H9 (cell line): ENCODE results near the gene FHOD3. TPM values are rescaled to one million over a fixed set of nuclear protein-coding genes. Genes with fewer than 3 reads are reported as not detected.

Source experiments
- DNase-seq: peaks from one replicate; pipeline ENCODE4 v3.0.0-alpha.2; 2017
- H2AFZ ChIP-seq: one replicate; pipeline ENCODE4 v1.6.1; 2013; ENCODE audit warnings: mild to moderate bottlenecking, low read length, control low read depth, moderate library complexity
- H2AK5ac ChIP-seq: 2 replicates; pipeline ENCODE4 v1.6.1; 2013; ENCODE audit warnings: low read length, control low read depth, mixed read lengths; ENCODE audit not compliant: insufficient read length
- H2BK120ac ChIP-seq: one replicate; pipeline ENCODE4 v1.6.1; 2013; ENCODE audit warnings: low read depth, mild to moderate bottlenecking, low read length, control low read depth, inconsistent platforms; ENCODE audit not compliant: poor library complexity, severe bottlenecking
- H2BK12ac ChIP-seq: 2 replicates; pipeline ENCODE4 v1.6.1; 2013; ENCODE audit warnings: low read length, control low read depth, mixed read lengths, low read depth; ENCODE audit not compliant: insufficient read length
- H2BK15ac ChIP-seq: 2 replicates; pipeline ENCODE4 v1.6.1; 2013; ENCODE audit warnings: low read depth, low read length, control low read depth
- H2BK20ac ChIP-seq: one replicate; pipeline ENCODE4 v1.6.1; 2013; ENCODE audit warnings: low read depth, mild to moderate bottlenecking, low read length, control low read depth, inconsistent platforms; ENCODE audit not compliant: poor library complexity, severe bottlenecking
- H2BK5ac ChIP-seq: 2 replicates; pipeline ENCODE4 v1.6.1; 2013; ENCODE audit warnings: low read length, control low read depth, mixed read lengths; ENCODE audit not compliant: insufficient read length
- H3K14ac ChIP-seq: 2 replicates; pipeline ENCODE4 v1.6.1; 2013; ENCODE audit warnings: low read length, control low read depth; ENCODE audit not compliant: insufficient read depth
- H3K18ac ChIP-seq: 2 replicates; pipeline ENCODE4 v1.6.1; 2013; ENCODE audit warnings: low read depth, mild to moderate bottlenecking, mixed read lengths, low read length, control low read depth; ENCODE audit not compliant: insufficient read length
- H3K23ac ChIP-seq: 2 replicates; pipeline ENCODE4 v1.6.1; 2013; ENCODE audit warnings: low read length, control low read depth, mixed read lengths, low read depth; ENCODE audit not compliant: insufficient read length
- H3K23me2 ChIP-seq: 2 replicates; pipeline ENCODE4 v1.6.1; 2013; ENCODE audit warnings: low read depth, mild to moderate bottlenecking, mixed read lengths, low read length, control low read depth; ENCODE audit not compliant: insufficient read length, poor library complexity, severe bottlenecking
- H3K27ac ChIP-seq: 2 replicates; pipeline ENCODE4 v1.5.1; 2013; ENCODE audit warnings: low read length, control low read depth, mixed read lengths, low read depth; ENCODE audit not compliant: insufficient read length
- H3K27me3 ChIP-seq: 2 replicates; pipeline ENCODE4 v1.6.1; 2013; ENCODE audit warnings: low read length, control low read depth, inconsistent platforms; ENCODE audit not compliant: insufficient read depth
- H3K4ac ChIP-seq: 2 replicates; pipeline ENCODE4 v1.6.1; 2013; ENCODE audit warnings: low read depth, mild to moderate bottlenecking, control low read depth, inconsistent platforms, low read length, moderate library complexity
- H3K4me1 ChIP-seq: 2 replicates; pipeline ENCODE4 v1.6.1; 2013; ENCODE audit warnings: low read length, control low read depth, inconsistent platforms; ENCODE audit not compliant: insufficient read depth
- H3K4me2 ChIP-seq: 2 replicates; pipeline ENCODE4 v1.6.1; 2013; ENCODE audit warnings: low read length, control low read depth, mixed read lengths; ENCODE audit not compliant: insufficient read length, insufficient read depth
- H3K56ac ChIP-seq: 2 replicates; pipeline ENCODE4 v1.6.1; 2013; ENCODE audit warnings: low read depth, mild to moderate bottlenecking, mixed read lengths, low read length, control low read depth; ENCODE audit not compliant: insufficient read length
- H3K79me1 ChIP-seq: 2 replicates; pipeline ENCODE4 v1.6.1; 2013; ENCODE audit warnings: low read depth, mild to moderate bottlenecking, moderate library complexity, low read length, control low read depth, inconsistent platforms; ENCODE audit not compliant: insufficient read depth, poor library complexity, severe bottlenecking
- H3K79me2 ChIP-seq: 2 replicates; pipeline ENCODE4 v1.6.1; 2013; ENCODE audit warnings: low read length, control low read depth, inconsistent platforms; ENCODE audit not compliant: insufficient read depth
- H3K9ac ChIP-seq: 2 replicates; pipeline ENCODE4 v1.6.1; 2013; ENCODE audit warnings: low read length, control low read depth, mixed read lengths; ENCODE audit not compliant: insufficient read length; ENCODE audit errors: extremely low read depth
- H3K9me3 ChIP-seq: one replicate; pipeline ENCODE4 v1.6.1; 2013; ENCODE audit warnings: low read depth, low read length, inconsistent platforms; ENCODE audit not compliant: control insufficient read depth
- H3T11ph ChIP-seq: one replicate; pipeline ENCODE4 v1.6.1; 2013; ENCODE audit warnings: mild to moderate bottlenecking, low read length, control low read depth, inconsistent platforms
- H4K20me1 ChIP-seq: one replicate; pipeline ENCODE4 v1.6.1; 2013; ENCODE audit not compliant: control insufficient read depth, insufficient read length, insufficient read depth
- H4K5ac ChIP-seq: 2 replicates; pipeline ENCODE4 v1.6.1; 2013; ENCODE audit warnings: low read depth, mild to moderate bottlenecking, mixed read lengths, low read length, control low read depth; ENCODE audit not compliant: insufficient read length
- H4K8ac ChIP-seq: replicated peaks from 2 replicates; pipeline ENCODE4 v1.6.1; 2013; ENCODE audit warnings: low read length, control low read depth, mixed read lengths, low read depth; ENCODE audit not compliant: insufficient read length
- H4K91ac ChIP-seq: 2 replicates; pipeline ENCODE4 v1.6.1; 2013; ENCODE audit warnings: low read depth, mild to moderate bottlenecking, moderate library complexity, mixed read lengths, low read length, control low read depth; ENCODE audit not compliant: insufficient read length
- H3K27ac Mint-ChIP-seq, 3 experiments: 2 replicates in 2 of 3; 3 replicates in 1 of 3; pipeline ENCODE4 v1.8.0; 2020 to 2021; ENCODE audit warnings: mixed read lengths in 3 of 3, mild to moderate bottlenecking in 1 of 3, moderate library complexity in 1 of 3
- H3K27me3 Mint-ChIP-seq: 2 replicates; pipeline ENCODE4 v1.8.0; 2021; ENCODE audit warnings: low read depth, mild to moderate bottlenecking, moderate library complexity, mixed read lengths
- H3K36me3 Mint-ChIP-seq, 3 experiments: 2 replicates in 2 of 3; 3 replicates in 1 of 3; pipeline ENCODE4 v1.8.0; 2020 to 2021; ENCODE audit warnings: low read depth in 3 of 3, mixed read lengths in 3 of 3; ENCODE audit not compliant: insufficient read depth in 1 of 3
- H3K4me1 Mint-ChIP-seq, 2 experiments: 2 replicates each; pipeline ENCODE4 v1.8.0; 2020; ENCODE audit warnings: mixed read lengths in 2 of 2
- H3K4me3 Mint-ChIP-seq, 2 experiments: 2 replicates in 1 of 2; 3 replicates in 1 of 2; pipeline ENCODE4 v1.8.0; 2020 to 2021; ENCODE audit warnings: mild to moderate bottlenecking in 2 of 2, mixed read lengths in 2 of 2, moderate library complexity in 1 of 2
- H3K9me3 Mint-ChIP-seq, 2 experiments: 2 replicates in 1 of 2; 3 replicates in 1 of 2; pipeline ENCODE4 v1.8.0; 2020; ENCODE audit warnings: mild to moderate bottlenecking in 2 of 2, mixed read lengths in 2 of 2, moderate library complexity in 1 of 2
- WGBS: extraction: QIAGEN DNeasy Blood & Tissue Kit; methylation state at CpG from one replicate; pipeline ENCODE4 v1.1.7; 2013; ENCODE audit warnings: missing lambda C conversion rate, low lambda C conversion rate, mixed read lengths; ENCODE audit not compliant: insufficient read length; ENCODE audit errors: extremely low coverage; 5-methylcytosine and 5-hydroxymethylcytosine counted together
- total RNA-seq: library from RNA; stranded (reverse); gene quantifications from 2 replicates; pipeline ENCODE4 v1.2.1, GENCODE V29; 2021
- TF ChIP-seq, protein P1 (sequence below): fragments of 200-600 bp; sonication (generic); conservative IDR thresholded peaks from 3 replicates; pipeline ENCODE4 v1.8.0; 2021; ENCODE audit warnings: antibody characterized with exemption, mild to moderate bottlenecking

Gene FHOD3
- total RNA-seq, 1 experiment from 2014 or later, result 8.0 TPM

- Histone ChIP-seq H3K79me2 (no peaks in the 10 kb centered on the region), H3K9ac (no peak overlapping the region), H2AK5ac (no peak overlapping the region), H3K27me3 (no peaks in the 10 kb centered on the region), H2AFZ (no peak overlapping the region), H2BK5ac (no peak overlapping the region), H2BK15ac (no peak overlapping the region), H4K20me1 (no peaks in the 10 kb centered on the region), H3K14ac (no peak overlapping the region; the same call in 1 of the 2 replicates), H3K4ac (no peak overlapping the region), H4K5ac (no peak overlapping the region), H3K9me3 (peaks cover 13% of the 10 kb centered on the region), H4K8ac (no peak overlapping the region), H3K27ac (no peak overlapping the region), H3T11ph (no peak overlapping the region), H3K18ac (no peak overlapping the region), H2BK12ac (no peak overlapping the region), H2BK120ac (no peak overlapping the region), H3K56ac (no peak overlapping the region), H4K91ac (no peak overlapping the region), H3K23me2 (no peaks in the 10 kb centered on the region), H3K23ac (no peak overlapping the region), H3K4me1 (no peaks in the 10 kb centered on the region), H2BK20ac (no peak overlapping the region), H3K4me2 (no peak overlapping the region), H3K79me1 (no peaks in the 10 kb centered on the region)
- H3K27me3 Mint-ChIP-seq, result peaks cover 7% of the 10 kb centered on the region
- H3K4me1 Mint-ChIP-seq, result peaks cover 4 to 8% of the 10 kb centered on the region in 2 experiments; a peak in 2 of 4 replicates
- no peak overlapping the region for H3K4me3 Mint-ChIP-seq
- TF ChIP-seq, protein P1, sequence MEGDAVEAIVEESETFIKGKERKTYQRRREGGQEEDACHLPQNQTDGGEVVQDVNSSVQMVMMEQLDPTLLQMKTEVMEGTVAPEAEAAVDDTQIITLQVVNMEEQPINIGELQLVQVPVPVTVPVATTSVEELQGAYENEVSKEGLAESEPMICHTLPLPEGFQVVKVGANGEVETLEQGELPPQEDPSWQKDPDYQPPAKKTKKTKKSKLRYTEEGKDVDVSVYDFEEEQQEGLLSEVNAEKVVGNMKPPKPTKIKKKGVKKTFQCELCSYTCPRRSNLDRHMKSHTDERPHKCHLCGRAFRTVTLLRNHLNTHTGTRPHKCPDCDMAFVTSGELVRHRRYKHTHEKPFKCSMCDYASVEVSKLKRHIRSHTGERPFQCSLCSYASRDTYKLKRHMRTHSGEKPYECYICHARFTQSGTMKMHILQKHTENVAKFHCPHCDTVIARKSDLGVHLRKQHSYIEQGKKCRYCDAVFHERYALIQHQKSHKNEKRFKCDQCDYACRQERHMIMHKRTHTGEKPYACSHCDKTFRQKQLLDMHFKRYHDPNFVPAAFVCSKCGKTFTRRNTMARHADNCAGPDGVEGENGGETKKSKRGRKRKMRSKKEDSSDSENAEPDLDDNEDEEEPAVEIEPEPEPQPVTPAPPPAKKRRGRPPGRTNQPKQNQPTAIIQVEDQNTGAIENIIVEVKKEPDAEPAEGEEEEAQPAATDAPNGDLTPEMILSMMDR, result no peak
- H3K9me3 Mint-ChIP-seq, result peaks cover 20 to 26% of the 10 kb centered on the region in 2 experiments
- peaks cover 22 to 31% (median 29%) of the 10 kb centered on the region in 3 experiments for H3K36me3 Mint-ChIP-seq
- no peak for DNase-seq
- no CpG with 5 or more reads among the region's 4 CpGs for WGBS
- no peak overlapping the region for H3K27ac Mint-ChIP-seq
Measured at GRCh38 chr18:36728345-36728744, 430.8 kb downstream of the FHOD3 start.
